Mammary epithelial cell (primary cell): ENCODE data around the gene TASOR.

Experiments
- EZH2 ChIP-seq: IDR thresholded peaks from 2 replicates; pipeline ENCODE4 v1.6.1; 2012; ENCODE audit warnings: low read length, inconsistent platforms, borderline replicate concordance
- TF ChIP-seq, protein P1 (sequence below), 2 donors: IDR thresholded peaks in 1 of 2; conservative IDR thresholded peaks in 1 of 2; 2 replicates each; pipeline ENCODE4 v1.5.1; 2011 to 2012; ENCODE audit warnings: inconsistent platforms in 2 of 2, low read length in 2 of 2, mild to moderate bottlenecking in 2 of 2, control low read depth in 1 of 2, low read depth in 1 of 2; ENCODE audit not compliant: insufficient read depth in 1 of 2; ENCODE audit errors: extremely low read depth in 1 of 2

- TF ChIP-seq, protein P1, sequence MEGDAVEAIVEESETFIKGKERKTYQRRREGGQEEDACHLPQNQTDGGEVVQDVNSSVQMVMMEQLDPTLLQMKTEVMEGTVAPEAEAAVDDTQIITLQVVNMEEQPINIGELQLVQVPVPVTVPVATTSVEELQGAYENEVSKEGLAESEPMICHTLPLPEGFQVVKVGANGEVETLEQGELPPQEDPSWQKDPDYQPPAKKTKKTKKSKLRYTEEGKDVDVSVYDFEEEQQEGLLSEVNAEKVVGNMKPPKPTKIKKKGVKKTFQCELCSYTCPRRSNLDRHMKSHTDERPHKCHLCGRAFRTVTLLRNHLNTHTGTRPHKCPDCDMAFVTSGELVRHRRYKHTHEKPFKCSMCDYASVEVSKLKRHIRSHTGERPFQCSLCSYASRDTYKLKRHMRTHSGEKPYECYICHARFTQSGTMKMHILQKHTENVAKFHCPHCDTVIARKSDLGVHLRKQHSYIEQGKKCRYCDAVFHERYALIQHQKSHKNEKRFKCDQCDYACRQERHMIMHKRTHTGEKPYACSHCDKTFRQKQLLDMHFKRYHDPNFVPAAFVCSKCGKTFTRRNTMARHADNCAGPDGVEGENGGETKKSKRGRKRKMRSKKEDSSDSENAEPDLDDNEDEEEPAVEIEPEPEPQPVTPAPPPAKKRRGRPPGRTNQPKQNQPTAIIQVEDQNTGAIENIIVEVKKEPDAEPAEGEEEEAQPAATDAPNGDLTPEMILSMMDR (conservative IDR thresholded peaks at IDR 0.05 in 1 of 2, IDR thresholded peaks at IDR 0.05 in 1 of 2; ENCODE audit: extremely low read depth in 1 of 2, insufficient read depth in 1 of 2, low read depth in 1 of 2, low read length in 2 of 2), result no peak
- TF ChIP-seq EZH2, result no peak
Measured at GRCh38 chr3:56688191-56688590, 5.1 kb upstream of the TASOR start.
